Tongue (tissue), 2 donors: ENCODE measurements around the gene KNDC1. TPM values are rescaled to one million over a fixed set of nuclear protein-coding genes. Genes with fewer than 3 reads are reported as not detected.
"Not testable (repeated sequence)": the region's sequence is repeated elsewhere in the genome, so short reads cannot be mapped to it uniquely, and the experiment has no call there.

ENCODE experiments used
- DNase-seq: peaks from one replicate; pipeline ENCODE4 v3.0.0-alpha.2; 2015
- total RNA-seq: library from RNA; depleted of rRNA; stranded (reverse); fragments of >200 nt; gene quantifications from one replicate; pipeline ENCODE4 v1.2.3, GENCODE V29; 2014

KNDC1 gene
- total RNA-seq, result 1.7 TPM

GRCh38 chr10:133159950-133160825 lies at the start of gene KNDC1:
Gene KNDC1, plus strand, starts transcription at chr10:133160219. Its CDS starts 249 bp downstream, at chr10:133160468.
- DNase-seq, result peak; percentile 58

- DNase-seq, result no peak
Measured at GRCh38 chr10:133110609-133111275, 49.3 kb upstream of the KNDC1 start.

GRCh38 chr10:133111640-133112039 lies 48.4 kb upstream of the KNDC1 start:
- not testable (repeated sequence) for DNase-seq

GRCh38 chr10:133113146-133113830 lies 46.7 kb upstream of the KNDC1 start:
- no peak for DNase-seq

- DNase-seq, result no peak
Measured at GRCh38 chr10:133113847-133114246, 46.2 kb upstream of the KNDC1 start.

GRCh38 chr10:133114251-133114650 lies 45.8 kb upstream of the KNDC1 start:
- no peak for DNase-seq

GRCh38 chr10:133114726-133115452 lies 45.1 kb upstream of the KNDC1 start:
- DNase-seq, result no peak

- no peak for DNase-seq
Measured at GRCh38 chr10:133115453-133115842, 44.6 kb upstream of the KNDC1 start.

GRCh38 chr10:133115976-133116375 lies 44.0 kb upstream of the KNDC1 start:
- no peak for DNase-seq

GRCh38 chr10:133116455-133116854 lies 43.6 kb upstream of the KNDC1 start:
- no peak for DNase-seq

- no peak for DNase-seq
Measured at GRCh38 chr10:133117036-133117687, 42.9 kb upstream of the KNDC1 start.

- DNase-seq, result peak; percentile 73
Measured at GRCh38 chr10:133117688-133118071, 42.3 kb upstream of the KNDC1 start.

- no peak for DNase-seq
Measured at GRCh38 chr10:133121479-133121878, 38.5 kb upstream of the KNDC1 start.

- no peak for DNase-seq
Measured at GRCh38 chr10:133122171-133122935, 37.7 kb upstream of the KNDC1 start.

- DNase-seq, result no peak
Measured at GRCh38 chr10:133123050-133123745, 36.8 kb upstream of the KNDC1 start.

GRCh38 chr10:133123746-133124356 lies 36.2 kb upstream of the KNDC1 start:
- DNase-seq, result no peak

- peak; percentile 55 for DNase-seq
Measured at GRCh38 chr10:133124357-133125211, 35.4 kb upstream of the KNDC1 start.

GRCh38 chr10:133125901-133126300 lies 34.1 kb upstream of the KNDC1 start:
- DNase-seq, result no peak
